Bronchial epithelial cell (primary cell): ENCODE data around the gene AGAP5. TPM values are rescaled to one million over a fixed set of nuclear protein-coding genes. Genes with fewer than 3 reads are reported as not detected.

Source experiments
- DNase-seq: peaks from one replicate; pipeline ENCODE4 v3.0.0-alpha.2; 2010; ENCODE audit warnings: low read depth
- FAIRE-seq: peaks from 2 replicates; lab custom pipeline; 2011; peaks lifted over from hg19 to GRCh38; lab: Jason Lieb, UNC
- H3K27me3 ChIP-seq: 2 replicates; pipeline ENCODE4 v1.5.1; 2011; ENCODE audit warnings: low read length; ENCODE audit not compliant: control insufficient read depth, insufficient read depth
- H3K36me3 ChIP-seq: 2 replicates; pipeline ENCODE4 v1.5.1; 2011; ENCODE audit warnings: low read length; ENCODE audit not compliant: control insufficient read depth, insufficient read depth
- H3K4me3 ChIP-seq: 2 replicates; pipeline ENCODE4 v1.5.1; 2011; ENCODE audit warnings: mild to moderate bottlenecking, low read depth, low read length, control low read depth
- CTCF ChIP-seq: IDR thresholded peaks from 2 replicates; pipeline ENCODE4 v1.5.1; 2011; ENCODE audit warnings: mild to moderate bottlenecking, moderate library complexity, low read length, control low read depth, inconsistent platforms; ENCODE audit not compliant: insufficient read depth, severe bottlenecking
- total RNA-seq: library from RNA; depleted of rRNA; stranded (reverse); fragments of >200 nt; gene quantifications from 2 replicates; pipeline ENCODE4 v1.2.1, GENCODE V29; 2014

AGAP5 gene
- total RNA-seq, 1 donor from 2014 or later = 3.7 TPM

- Histone ChIP-seq H3K36me3 (no peaks in the 10 kb centered on the region), H3K4me3 (no peak overlapping the region), H3K27me3 (no peaks in the 10 kb centered on the region)
- DNase-seq (peak; percentile 76), FAIRE-seq (no peak)
- no peak for TF ChIP-seq CTCF
Observed at GRCh38 chr10:73650537-73651331, 47.2 kb downstream of the AGAP5 start.

GRCh38 chr10:73649876-73650536 is 47.9 kb downstream of the AGAP5 start:
- DNase-seq (no peak), FAIRE-seq (no peak)
- no peak for TF ChIP-seq CTCF
- H3K27me3 ChIP-seq = no peaks in the 10 kb centered on the region
- no peaks in the 10 kb centered on the region for H3K36me3 ChIP-seq
- H3K4me3 ChIP-seq = no peak overlapping the region

- peak; percentile 34 for DNase-seq
- no peaks in the 10 kb centered on the region for H3K36me3 ChIP-seq
- TF ChIP-seq CTCF = no peak
- no peak overlapping the region for H3K4me3 ChIP-seq
- FAIRE-seq = no peak
- no peaks in the 10 kb centered on the region for H3K27me3 ChIP-seq
Observed at GRCh38 chr10:73648975-73649829, 48.7 kb downstream of the AGAP5 start.

GRCh38 chr10:73647875-73648651 is 49.8 kb downstream of the AGAP5 start:
- H3K27me3 ChIP-seq = no peaks in the 10 kb centered on the region
- no peak for TF ChIP-seq CTCF
- H3K36me3 ChIP-seq = no peaks in the 10 kb centered on the region
- H3K4me3 ChIP-seq = peak overlapping the region; percentile 46
- DNase-seq = no peak
- FAIRE-seq = no peak

GRCh38 chr10:73647211-73647874 is 50.6 kb downstream of the AGAP5 start:
- no peaks in the 10 kb centered on the region for H3K27me3 ChIP-seq
- peak overlapping the region; percentile 46 for H3K4me3 ChIP-seq
- no peak for FAIRE-seq
- DNase-seq = no peak
- H3K36me3 ChIP-seq = no peaks in the 10 kb centered on the region
- no peak for TF ChIP-seq CTCF
